DMS79 (cell line): Measurements from ENCODE around the gene ARHGAP36.

Experiments
- DNase-seq: peaks from one replicate; lab custom pipeline; 2025; lab: John Stamatoyannopoulos, UW

The ARHGAP36 gene, protein sequence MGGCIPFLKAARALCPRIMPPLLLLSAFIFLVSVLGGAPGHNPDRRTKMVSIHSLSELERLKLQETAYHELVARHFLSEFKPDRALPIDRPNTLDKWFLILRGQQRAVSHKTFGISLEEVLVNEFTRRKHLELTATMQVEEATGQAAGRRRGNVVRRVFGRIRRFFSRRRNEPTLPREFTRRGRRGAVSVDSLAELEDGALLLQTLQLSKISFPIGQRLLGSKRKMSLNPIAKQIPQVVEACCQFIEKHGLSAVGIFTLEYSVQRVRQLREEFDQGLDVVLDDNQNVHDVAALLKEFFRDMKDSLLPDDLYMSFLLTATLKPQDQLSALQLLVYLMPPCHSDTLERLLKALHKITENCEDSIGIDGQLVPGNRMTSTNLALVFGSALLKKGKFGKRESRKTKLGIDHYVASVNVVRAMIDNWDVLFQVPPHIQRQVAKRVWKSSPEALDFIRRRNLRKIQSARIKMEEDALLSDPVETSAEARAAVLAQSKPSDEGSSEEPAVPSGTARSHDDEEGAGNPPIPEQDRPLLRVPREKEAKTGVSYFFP

DNA sequence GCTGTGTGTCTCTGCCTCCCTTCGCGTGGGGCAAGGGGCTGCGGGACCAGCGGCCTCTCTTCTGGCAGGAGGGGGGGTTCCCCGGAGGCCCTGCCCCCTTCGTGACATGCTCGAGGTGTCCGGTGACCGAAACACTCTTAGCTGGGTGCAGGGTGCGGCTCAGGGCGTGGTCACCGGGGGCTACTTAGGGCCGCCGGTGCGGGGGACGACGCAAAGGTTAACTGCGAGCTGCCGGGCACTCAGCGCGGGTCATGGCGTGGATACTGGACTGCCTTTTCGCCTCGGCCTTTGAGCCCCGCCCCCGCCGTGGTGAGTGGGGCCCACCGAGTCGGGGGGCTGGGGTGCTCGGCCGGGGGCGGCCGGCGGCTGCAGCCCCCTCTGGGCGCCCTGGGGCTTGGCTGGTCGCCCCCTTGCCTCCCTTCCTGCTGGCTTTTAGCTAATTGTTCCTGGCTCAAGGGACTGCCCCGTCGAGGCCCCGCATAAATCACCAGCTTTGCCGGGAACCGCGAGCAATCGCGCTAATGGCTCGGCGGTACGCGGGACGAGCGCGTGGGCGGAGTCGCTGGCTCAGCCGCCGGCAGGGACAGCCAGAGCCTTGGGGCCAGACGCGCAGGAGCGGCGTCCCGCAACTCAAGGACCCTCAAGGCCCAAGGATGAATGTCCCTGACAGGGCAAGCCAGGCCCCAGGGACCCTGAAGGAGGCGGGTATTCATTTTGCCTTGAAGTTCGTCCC, at the start of gene ARHGAP36:
ARHGAP36 (plus strand) TSS at position 211 of the 733 bp plus-strand sequence. CDS start 23,320 bp downstream, outside the sequence.
- DNase-seq: no peak

DNA sequence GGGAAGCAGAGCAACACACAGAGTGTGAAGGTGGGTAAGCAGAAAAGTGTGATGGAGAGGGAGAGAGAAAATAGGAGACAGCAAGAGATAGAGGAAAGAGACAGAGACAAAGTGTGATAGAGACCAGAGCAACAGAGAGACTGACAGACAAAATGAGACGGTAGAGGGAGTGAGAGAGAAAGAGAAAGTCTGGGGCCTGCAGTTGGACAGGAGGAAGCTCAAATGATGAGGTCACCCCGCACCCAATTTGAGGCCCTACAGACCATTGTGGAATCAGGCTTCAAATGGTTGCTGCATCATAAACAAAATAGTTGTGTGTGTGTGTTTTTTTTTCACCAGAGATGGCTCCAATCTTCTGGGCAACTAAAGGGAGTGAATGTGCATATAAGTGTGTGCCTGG, 48.0 kb upstream of the ARHGAP36 start:
- DNase-seq: no peak

DNA sequence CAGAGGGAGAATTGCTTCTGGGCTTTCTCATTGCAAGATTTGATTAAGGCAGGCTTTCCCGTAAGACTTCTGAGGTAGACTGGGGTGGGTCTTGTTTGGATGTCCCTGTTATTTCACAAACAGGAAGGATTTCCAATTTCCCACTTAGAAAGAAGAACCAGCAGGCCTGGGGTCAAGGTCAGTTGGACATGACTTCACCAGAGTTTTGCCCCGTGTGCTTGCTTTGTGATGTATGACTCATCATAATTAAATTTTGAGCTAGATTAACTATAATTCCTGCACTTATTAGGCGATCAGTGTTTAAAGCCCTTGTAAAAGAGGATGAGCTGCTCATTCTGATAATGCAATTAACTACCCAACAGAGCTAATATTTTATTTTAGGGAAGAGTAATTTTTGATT, 32.8 kb upstream of the ARHGAP36 start:
- DNase-seq: no peak

DNA sequence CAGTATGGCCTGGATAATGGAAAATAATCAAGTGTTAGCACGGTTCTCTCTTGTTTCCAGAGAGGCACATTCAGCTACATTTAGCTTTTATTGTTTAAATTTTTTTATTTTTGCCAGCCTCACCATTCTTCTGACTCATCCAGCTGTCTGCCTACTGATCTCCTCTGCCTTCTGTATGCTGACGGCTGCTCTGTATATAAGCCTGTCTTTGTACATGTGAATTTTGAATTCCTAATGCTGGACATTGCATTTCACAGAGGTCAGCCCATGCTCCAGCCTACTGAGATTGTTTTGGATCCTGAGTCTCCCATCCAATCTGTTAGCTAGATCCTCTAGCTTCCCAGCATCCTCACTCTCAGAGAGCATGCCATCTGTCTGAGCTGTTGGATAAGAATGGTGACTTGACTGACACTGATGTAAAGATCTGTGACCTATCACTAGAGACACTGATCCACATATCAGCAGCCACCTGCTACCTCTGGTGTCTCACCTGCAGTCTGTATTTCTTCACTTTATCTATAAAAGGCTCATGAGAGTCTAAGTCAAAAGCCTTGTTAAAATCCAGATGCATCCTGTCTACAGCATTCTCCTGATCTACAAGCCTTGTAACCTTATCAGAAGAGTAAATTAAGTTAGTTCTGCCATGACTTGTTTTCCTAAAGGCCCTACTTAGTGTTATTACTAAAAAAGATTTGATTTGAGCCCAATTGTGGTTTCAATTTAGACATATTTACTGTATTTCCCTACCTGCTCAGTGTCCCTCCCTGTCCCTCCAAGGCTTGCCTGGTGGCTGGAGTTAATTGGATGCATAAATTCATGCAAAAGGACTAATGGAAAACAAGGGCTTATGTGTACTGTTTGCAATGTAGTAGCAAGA, 25.6 kb upstream of the ARHGAP36 start:
- DNase-seq: no peak

DNA sequence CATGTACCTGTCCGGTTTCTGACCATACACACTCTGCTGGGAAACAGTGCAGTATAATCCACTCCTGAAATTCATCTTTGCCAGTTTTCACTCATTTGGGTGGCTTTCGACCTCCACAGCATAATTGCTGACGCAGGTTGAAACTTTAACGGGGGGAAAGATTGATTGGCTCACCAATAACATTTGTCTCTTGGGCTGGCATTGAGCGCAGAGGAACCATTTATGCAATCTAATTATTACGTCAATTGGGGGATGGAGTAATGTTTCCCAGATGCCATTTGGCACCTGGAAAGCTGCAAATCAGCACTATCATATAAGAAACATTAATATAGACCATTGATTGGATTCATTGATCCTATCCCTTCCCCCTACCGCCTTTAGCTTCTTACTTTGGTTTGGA, 24.1 kb upstream of the ARHGAP36 start:
- DNase-seq: no peak

DNA sequence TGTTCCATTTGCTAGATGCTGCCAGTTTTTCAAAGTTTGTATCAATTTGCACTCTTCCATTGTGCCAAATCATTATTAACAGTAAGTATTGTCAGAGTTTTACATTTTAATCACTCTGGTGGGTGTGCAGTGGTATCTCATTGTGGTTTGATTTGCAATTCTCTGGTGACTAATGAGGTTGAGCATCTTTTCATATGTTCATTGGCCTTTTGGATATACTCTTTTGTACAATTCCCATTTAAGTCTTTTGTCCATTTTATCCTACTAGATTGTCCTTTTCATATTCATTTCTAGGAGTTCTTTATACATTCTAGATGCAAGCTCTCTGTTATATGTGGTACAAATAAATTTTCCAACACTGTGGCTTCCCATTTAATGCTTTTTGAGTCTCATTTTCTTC, 17.4 kb upstream of the ARHGAP36 start:
- DNase-seq: no peak

DNA sequence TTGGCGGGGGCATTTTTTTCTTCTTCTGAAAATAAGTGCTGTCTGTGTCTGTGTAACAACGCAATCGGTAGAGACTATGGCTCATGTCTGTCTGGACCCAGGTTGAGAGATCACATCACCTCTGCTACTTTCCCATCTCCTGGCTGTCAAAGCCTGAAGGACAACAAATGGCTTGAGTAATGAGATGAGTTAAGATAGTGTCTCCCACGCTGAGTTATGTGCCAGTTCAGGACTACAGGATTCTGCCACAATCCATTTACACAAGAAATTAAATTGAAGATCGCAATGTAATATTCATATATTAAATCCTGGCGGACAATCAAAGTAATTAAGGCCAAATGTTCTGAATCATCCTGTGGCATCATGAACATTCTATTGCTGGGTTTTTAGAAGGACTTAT, 16.5 kb upstream of the ARHGAP36 start:
- DNase-seq: no peak

DNA sequence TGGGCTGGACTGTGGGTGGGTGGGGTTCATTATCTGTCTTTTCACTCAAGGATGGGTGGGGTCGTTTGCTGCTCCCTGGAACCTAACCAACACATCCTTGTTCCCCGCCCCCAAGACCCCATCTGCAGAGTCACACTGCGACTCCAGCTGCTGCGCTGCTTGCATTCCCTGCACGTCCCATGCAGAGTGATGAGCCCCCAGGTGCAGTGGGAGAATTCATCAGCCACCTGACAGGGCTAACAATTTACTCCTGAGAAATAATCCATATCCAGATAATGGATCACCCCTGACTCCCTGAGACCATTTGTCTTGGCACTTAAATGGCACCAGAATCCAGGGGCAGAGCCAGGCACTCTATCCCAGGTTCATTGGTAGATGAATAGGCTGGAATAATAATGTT, 12.4 kb upstream of the ARHGAP36 start:
- no peak for DNase-seq

DNA sequence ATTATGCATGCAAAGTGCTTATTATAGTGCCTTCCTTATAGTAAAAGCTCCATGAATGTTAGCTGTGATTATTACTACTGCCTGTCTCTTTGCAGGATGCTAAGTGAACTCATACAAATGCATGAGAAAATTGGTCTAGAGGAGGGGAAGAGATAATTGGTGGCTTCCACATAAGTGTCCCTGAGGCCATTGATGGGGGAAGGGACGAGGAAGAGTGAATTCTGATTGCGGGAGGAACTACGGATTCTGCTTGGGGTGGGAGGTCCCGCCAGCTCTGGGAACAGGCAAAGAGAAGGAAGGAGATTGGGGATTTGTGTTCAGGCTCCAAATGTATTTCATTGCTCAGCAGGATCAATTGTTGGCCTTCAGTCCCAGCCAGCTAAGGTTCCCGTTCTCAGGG, 11.6 kb upstream of the ARHGAP36 start:
- DNase-seq: no peak

DNA sequence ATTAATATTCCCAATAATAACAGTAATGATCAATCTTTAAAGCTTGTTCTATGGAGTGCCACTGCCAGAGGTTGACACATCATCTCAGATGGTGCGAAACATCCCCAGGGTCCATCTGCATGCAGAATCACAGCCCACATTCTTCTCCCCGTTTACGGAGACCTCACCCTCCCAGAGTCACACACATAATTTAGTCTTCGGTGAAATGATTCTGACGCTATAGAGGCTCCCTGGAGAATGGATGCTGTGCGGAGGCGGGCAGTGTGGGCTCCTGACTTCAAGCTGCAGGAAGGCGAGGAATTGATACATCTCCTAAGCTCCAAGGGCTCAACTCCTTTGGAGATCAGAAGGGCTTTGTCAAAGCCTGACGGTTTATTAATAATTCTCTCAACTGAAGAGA, 11.0 kb upstream of the ARHGAP36 start:
- no peak for DNase-seq

DNA sequence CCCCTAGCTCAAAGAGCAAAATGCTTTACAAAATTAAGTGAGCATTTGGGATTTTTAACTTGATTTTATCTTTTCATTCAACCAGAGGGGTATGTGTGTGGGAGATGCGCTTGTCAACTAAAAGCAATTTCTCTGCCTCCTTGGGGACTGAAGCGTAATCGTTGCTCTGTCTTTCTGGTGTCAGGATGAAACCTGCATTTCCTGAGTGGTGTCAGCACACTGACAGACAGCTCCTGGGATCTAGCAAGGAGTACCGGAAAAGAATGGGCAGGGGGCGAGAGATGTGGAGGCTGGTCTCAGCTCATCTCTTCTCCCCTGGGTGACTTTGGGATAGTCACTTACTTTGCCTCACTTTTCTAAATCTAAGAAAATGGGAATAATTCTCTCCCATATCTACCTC, 5.1 kb upstream of the ARHGAP36 start:
- DNase-seq: no peak

DNA sequence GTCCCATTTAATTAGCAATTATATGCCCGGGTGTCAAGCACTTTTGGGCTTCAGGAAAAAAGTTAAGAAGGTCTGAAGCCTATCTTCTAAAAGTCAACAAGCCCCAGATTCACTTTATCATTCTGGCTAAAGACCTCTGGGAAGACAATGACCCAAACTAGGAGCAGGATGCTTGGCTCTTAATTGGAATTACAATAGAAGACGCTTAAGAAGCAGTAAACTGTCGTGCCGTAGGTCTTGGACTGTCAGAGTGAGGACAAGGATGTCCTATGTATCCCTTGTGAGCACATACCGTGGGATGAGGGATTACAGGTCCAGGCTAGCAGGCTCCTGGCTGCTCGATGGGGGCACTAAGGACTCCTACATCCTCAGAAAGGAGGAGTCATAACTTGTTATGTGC, 3.2 kb upstream of the ARHGAP36 start:
- DNase-seq: no peak

DNA sequence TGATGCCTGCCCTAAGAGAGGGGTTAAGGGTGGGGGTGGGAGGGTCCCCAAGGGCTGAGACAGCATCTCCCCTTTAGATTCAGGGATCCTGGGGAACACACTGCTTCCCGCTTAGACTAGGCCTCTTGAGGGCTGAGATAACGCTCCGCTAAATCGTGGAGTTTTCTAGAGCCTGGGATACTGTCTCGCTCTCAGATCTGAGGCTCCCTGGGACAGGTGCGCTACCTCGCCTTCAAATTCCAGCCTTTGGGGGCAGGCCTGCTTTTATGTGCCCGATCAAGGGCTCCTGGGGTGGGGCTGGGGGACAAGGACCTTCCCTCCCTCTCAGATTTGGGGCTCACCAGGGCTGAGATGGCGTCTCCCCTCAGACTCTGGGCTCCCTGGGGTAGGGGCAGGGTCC, 440 bp upstream of the ARHGAP36 start:
- DNase-seq: no peak

DNA sequence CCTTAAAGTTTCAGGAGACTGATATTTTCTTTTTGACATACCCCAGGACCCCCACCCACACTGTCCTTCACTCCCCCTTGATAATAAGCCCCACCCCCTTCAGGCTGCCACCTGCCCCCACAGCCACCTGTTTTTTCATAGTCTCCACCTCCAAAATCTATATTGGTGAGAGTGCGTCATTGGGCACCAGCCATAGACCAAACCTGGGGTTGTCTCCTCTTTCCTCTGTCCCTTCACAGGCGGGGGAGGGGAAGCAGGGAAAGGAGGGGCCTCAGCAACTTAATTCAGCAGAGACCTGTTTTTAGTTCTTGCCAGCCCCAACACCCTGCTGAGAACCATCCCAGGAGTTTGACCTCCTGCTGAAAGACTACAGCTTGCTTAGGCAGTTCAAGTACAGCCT, 1.1 kb downstream of the ARHGAP36 start:
- no peak for DNase-seq

DNA sequence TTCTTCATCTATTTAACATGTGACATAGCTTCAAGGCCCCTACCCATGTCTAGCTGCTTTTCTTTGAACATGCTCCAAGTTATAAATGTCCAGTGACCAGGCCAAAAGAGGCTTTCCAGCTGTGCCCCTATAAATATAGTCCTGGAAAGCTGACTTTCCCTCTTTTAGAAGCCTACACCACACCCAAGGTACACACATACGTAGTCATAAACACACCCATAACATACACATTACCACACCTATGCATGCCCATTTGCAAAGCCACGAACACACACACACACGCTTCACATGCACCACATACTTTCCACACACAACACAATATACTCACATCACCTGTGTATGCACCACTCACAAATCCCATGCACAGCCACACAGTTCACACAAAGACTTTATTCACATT, 2.0 kb downstream of the ARHGAP36 start:
- no peak for DNase-seq

DNA sequence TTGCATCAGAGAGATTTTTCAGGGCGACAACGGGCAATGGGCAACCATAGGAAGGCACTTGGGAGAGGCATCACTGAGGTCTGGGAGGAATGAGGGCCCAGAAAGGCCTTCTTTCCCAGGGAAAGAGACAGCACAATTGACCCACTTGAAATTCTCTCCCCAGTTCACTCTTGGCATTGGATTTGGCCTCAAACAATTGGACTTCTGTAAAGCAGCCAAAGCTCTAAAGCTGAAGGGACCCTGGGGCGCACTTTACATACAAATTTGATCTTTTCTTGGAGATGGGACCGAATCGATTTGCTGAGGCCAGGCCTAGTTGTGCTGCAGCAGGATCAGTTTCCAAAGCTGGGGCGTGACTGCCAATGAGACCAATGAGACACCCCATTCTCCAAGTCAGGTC, 3.2 kb downstream of the ARHGAP36 start:
- DNase-seq: no peak

DNA sequence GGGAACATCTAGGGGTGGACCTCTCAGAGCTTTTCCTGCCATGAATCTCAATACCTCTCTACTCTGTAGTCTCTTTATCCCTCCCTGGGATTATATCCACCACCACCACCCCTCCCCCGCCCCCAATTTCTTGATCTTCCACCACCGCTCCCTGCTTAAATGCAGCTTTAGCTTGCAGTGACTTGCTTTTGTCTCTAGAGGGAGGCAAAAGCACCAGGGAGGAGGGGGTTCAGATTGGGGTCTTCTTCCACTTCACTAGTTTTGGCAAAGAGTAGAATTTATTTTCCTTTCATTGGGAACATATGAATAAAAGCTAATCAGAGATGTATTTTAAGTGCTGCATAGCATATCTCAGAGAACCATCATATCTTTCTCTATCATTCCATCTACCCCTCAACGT, 5.5 kb downstream of the ARHGAP36 start:
- DNase-seq: no peak

DNA sequence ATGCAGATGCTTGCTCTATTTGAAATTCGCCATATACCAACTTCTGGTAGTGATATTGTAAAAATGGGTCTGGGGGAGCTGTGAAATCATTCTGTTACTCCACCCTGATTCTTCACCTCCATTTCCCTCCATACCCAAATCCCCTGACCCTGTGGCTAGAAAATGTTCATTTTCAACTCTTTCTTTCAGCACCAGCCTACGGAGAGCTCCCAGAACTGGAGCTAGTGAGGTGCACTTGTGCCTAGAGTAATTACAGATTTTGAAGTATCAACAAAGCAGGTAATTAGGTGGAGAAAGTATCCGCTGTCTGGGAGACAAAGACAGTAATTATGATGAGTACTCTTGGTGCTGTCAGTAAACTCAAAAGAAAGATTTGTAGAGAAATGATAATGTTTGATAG, 8.1 kb downstream of the ARHGAP36 start:
- DNase-seq: no peak

DNA sequence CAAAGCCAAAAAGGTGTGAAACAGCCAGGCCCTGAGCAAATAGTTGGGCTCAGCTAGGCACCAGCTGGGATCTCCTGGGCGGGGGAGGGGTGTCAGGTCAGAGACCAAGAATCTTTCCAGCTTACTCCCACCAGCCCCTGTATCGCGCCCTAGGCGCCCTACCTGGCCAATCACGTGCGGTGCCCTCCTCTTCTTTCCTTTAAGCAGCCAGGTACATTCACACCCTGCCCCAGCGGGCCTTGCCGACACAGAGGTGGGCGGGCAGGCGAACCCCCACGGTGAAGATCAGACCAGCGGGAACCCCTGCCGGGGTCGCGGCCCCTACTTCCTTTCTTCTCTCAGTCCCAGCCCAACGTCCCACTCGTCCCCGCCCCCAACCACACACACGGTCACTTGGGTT, 9.1 kb downstream of the ARHGAP36 start:
- DNase-seq: no peak

DNA sequence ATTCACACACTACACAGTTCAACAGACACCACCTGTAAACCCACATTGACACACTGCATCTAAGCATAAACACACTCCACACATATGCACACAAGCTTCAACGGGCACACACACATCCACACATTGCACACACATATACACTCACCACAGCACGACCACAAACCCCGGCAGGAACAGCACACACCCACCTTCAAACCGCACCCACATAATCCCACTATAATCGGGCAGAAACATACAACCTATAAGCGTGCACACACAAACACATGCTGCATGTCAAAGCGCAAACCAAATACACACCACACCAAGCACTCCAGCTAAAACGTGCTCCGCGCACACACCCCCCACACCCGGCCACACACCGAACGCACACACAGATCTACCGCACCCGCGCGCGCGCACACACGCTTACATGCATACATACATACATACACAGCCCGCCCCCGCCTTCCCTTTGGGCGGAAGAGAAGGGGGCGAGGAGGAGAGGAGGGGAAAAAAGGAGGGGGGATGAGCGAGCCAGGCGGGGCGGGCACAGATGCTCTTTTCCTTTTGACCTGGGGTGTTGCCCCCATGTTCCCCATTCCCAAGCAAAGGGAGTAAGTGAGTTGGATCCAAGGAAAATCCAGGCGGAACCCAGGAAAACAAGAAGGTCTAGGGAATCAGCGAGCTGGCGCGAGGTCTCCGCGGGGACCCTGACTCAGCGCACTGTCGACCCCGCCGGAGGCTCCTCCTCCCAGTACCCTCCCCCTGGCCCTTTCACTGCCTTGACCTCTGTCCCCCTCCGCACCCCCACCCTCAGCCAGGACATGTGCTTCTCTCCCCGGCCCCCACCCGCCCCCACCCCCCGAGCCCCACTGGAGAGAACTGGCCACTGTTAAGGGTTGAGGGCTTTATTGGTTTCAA, 9.9 kb downstream of the ARHGAP36 start:
- no peak for DNase-seq
